GM21529 (cell line): ENCODE measurements around the gene DPYSL4.
"Not testable (repeated sequence)": the region's sequence is repeated elsewhere in the genome, so short reads cannot be mapped to it uniquely, and the experiment has no call there.

Source experiments
- ATAC-seq: cut with Tn5 transposase; IDR thresholded peaks from one replicate; pipeline ENCODE4 v1.9.1; 2021; ENCODE audit not compliant: unreplicated experiment

DPYSL4 gene

DNA sequence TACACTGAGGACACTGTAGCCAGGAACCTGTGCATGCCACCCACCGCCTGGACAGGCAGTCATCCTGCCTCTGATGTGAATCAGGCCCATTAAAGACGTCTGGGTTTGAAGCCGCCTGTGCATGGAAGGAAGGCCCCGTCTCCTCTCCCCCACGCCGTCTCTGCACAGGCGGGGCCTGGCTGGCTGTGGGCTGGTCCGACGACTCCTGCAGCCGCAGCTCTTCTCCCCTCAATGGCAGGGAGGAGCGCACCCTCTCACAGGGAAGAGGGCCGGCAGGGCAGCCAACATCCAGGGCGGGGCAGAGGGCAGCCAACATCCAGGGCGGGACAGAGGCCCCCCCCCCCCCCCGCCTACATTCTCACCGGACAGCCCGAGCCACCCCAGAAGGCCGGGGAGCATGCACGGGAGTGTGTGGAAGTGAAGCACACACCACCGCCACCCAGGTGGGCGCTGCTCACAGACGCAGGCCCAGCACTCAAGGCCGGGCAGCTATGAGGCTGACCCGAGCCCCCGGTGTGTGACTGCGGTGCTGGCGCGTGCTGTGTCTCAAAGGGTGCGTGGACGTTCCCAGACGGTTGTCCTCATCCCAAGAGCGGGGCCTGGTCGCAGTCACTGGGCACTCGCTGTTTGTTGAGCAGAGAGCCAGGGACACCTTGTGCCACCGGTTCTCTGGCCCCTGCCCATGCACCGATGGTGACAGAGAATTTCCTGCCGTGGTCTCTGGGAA lies 19.1 kb downstream of the DPYSL4 start:
- no peak for ATAC-seq

GRCh38 chr10:132206377-132206745 lies 19.6 kb downstream of the DPYSL4 start:
- no peak for ATAC-seq

GRCh38 chr10:132206806-132207535 lies 20.2 kb downstream of the DPYSL4 start:
- no peak for ATAC-seq

- ATAC-seq = no peak
Measured at GRCh38 chr10:132207536-132208461, 21.1 kb downstream of the DPYSL4 start.

DNA sequence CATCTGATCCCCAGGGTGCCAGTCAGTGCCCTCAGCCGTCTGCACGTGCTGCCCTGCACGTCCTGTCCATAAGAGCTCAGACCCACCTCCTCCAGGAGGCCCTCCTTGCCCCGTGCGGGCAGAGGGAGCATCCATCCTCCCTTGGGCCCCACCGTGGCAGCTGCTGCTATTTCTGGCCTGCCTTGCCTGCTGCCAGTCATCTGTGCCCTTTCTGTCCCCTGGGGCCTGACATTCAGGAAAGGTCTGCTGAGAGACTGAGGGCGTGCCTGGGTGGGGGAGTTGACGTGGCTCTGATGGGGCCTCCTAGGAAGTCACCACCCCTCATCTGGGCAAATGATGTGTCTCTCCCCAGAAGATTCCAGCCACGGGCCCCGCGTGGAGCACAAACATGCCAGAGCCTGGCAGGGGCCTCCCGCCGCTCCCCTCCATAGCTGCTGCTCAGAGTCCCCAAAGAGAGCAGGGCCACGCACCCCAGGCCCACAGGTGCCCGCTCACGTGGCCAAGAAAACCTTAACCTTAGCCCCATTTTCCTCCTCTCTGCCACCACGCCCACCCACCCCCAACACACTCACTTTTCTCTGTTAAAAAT lies 21.8 kb downstream of the DPYSL4 start:
- ATAC-seq = no peak

DNA sequence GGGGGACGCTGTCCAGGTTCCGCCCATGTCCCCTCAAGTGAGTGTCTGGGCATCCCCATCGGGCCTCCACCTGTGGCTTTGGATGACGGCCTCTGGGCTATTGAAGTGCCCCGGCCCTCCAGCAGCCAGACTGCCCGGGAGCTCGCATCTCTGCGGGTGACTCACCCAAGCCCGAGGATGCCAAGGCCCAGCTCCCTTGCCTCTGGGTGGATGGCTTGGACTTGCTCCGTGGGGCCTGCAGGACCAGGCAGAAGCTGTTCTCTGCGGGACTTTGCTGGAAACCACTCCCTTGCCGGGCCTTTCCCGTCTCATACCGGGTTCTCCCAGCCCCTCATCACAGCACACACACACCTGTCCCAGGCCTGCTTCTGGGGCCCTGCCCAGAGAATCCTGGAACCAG lies 22.4 kb downstream of the DPYSL4 start:
- no peak for ATAC-seq

DNA sequence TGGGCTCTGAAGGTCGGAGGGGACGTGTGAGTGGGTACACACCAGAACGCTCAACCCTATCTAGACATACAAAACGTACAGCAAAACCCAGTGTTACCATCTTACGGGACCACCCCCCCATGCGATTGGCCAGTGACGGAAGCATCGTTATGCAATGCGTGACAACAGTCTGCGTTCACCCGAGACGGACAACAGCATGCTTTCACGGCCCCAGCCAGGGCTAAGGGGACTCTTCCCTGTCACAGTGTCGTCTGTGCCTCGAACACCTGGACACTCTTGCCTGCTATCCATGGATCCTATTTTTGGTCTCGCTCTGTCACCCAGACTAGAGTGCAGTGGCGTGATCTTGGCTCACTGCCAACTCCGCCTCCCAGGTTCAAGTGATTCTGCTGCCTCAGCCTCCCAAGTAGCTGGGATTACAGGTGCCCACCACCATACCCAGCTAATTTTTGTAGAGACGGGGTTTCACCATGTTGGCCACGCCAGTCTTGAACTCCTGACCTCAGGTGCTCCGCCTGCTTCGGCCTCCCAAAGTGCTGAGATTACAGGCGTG lies 23.3 kb downstream of the DPYSL4 start:
- ATAC-seq = no peak

DNA sequence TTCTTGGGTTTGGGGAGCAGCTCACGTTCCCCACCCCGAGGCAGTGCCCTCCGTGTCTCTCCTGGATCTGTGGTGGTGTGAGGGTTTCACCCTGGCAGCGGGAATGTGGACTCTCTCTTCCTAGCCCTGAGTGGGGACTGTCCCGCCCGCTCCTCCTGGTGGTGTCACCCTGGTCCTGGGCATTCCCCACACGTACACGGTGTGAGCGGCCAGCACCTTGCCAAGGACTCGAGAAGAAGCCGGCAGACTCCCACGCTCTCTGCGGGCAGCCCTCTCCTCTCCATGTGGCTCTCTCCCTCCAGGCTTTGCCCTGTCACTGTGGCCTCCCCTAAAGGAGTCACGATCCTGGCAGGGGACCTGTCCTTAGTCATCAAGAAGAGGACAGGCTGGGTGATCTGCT lies 24.0 kb downstream of the DPYSL4 start:
- no peak for ATAC-seq

GRCh38 chr10:132211246-132211645 lies 24.5 kb downstream of the DPYSL4 start:
- no peak for ATAC-seq

- ATAC-seq = no peak
Measured at GRCh38 chr10:132212816-132213215, 26.1 kb downstream of the DPYSL4 start.

DNA sequence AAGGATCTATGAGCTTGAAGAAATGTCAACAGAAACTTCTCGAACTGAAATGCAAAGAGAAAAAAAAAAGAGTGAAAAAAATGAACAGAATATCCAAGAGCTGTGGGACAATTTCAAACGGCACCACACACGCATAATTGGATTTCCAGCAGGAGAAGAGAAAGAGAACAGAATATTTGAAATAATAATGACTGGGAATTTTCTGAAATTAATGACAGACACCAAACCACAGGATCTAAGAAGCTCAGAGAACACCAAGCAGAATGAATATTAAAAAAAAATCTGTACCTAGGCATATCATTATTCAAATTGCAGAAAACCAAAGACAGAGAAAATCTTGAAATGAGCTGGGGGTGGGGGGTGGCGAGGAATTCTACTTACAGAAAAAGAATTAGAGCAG lies 27.2 kb downstream of the DPYSL4 start:
- ATAC-seq = no peak

DNA sequence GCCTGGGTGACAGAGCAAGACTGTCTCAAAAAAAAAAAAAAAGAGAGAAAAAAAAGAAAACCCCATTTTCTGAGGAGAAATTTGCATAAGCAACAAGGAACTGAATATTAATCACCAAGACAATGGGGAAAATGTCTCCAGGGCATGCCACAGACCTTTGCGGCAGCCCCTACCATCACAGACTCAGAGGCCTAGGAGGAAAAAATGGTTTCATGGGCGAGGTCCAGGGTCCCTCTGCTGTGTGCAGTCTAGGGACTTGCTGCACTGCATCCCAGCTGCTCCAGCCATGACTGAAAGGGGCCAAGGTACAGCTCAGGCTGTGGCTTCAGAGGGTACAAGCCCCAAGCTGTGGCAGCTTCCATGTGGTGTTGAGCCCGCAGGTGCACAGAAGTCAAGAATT lies 29.7 kb downstream of the DPYSL4 start:
- ATAC-seq = not testable (repeated sequence)

DNA sequence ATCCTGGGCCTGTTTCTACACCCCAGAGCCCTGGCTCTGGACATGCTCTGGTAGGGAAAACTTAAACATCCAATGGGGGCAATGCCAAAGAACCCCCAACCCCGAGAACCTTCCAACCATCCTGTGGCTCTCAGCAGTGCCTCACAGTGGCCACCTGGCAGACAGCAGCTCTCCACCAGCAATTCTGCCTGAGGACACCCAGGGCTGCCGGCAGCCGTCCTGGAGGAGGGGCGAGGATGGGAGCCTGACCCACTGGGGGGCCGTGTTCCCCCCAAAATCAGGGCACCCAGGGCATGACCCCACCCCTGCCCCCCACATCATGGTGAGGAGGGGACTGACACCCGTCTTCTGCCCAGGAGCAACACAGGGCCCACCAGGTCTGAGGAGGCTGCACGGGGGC lies 32.7 kb downstream of the DPYSL4 start:
- ATAC-seq = no peak

GRCh38 chr10:132220061-132220460 lies 33.3 kb downstream of the DPYSL4 start:
- ATAC-seq = no peak

DNA sequence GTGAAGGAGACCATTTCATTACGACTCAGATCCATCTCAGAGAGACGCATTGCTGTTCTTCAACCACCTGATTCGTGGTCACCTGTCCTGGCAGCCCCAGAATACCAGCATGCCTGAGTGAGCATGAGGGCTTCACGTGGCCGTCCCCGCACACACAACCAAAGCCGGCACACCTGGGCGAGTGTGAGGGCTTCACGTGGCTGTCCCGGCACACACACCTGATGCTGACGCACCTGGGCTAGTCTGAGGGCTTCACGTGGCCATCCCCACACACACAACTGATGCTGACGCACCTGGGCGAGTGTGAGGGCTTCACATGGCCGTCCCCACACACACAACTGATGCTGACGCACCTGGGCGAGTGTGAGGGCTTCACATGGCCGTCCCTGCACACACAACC lies 34.2 kb downstream of the DPYSL4 start:
- ATAC-seq = not testable (repeated sequence)

- no peak for ATAC-seq
Measured at GRCh38 chr10:132222726-132223125, 36.0 kb downstream of the DPYSL4 start.

GRCh38 chr10:132223156-132223590 lies 36.4 kb downstream of the DPYSL4 start:
- ATAC-seq = peak; percentile 90

- ATAC-seq = no peak
Measured at GRCh38 chr10:132223611-132224342, 37.0 kb downstream of the DPYSL4 start.

- ATAC-seq = no peak
Measured at GRCh38 chr10:132224343-132225072, 37.8 kb downstream of the DPYSL4 start.
